Endometrial microvascular endothelial cells (primary cell): ENCODE data around the gene TTC8. TPM values are rescaled to one million over a fixed set of nuclear protein-coding genes. Genes with fewer than 3 reads are reported as not detected.

Experiments
- in situ Hi-C: cut with HindIII; loops from 2 replicates; pipeline ENCODE4 v1.10.0; 2017; ENCODE audit warnings: low sequenced_read_pairs, low pct_unique_long_range_greater_than_20kb; ENCODE audit errors: inconsistent ontology term
- total RNA-seq: library from RNA; depleted of rRNA; stranded (reverse); fragments of >200 nt; gene quantifications from one replicate; pipeline ENCODE4 v1.2.3, GENCODE V29; 2015; ENCODE audit errors: inconsistent ontology term

Gene TTC8
- total RNA-seq, 1 donor from 2014 or later, result 34.1 TPM

GRCh38 chr14:88911809-88912208 is 87.4 kb downstream of the TTC8 start:
- in situ Hi-C loops, result no loop called here

GRCh38 chr14:88914956-88915355 is 90.5 kb downstream of the TTC8 start:
- in situ Hi-C loops, result no loop called here

GRCh38 chr14:88919502-88919901 is 95.1 kb downstream of the TTC8 start:
- in situ Hi-C loops, result no loop called here

Other genes starting within 250 kb of the TTC8 start
- gene EML5, start 31.7 kb upstream of the TTC8 start, total RNA-seq, result not detected